ENCODE data around the gene GALK2. TPM values are rescaled to one million over a fixed set of nuclear protein-coding genes. Genes with fewer than 3 reads are reported as not detected.

The GALK2 gene
- total and polyA plus RNA-seq, 2 of the 4 experiments (the other 2 are of a cell fraction): 27.0 to 63.6 TPM

DNA sequence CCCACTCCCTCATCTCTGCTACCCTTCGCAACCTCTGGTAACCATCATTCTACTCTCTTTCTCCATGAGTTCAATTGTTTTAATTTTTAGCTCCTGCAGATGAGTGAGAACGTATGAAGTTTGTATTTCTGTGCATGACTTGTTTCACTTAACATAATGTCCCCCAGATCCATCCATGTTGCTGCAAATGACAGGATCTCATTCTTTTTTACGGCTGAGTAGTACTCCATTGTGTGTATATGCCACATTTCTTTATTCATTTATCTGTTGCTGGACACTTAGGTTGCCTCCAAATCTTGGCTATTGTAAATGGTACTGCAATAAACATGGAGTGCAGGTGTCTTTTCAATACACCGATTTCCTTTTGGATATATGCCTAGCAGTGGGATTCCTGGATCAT, 12.1 kb downstream of the GALK2 start:
- no peak for DNase-seq
- Histone ChIP-seq H2BK5ac (ENCODE audit: low read depth, low read length, poor library complexity, severe bottlenecking) (no peak overlapping the region), H4K8ac (ENCODE audit: low read depth in 2 of 2, low read length in 2 of 2) (no peak overlapping the region), H3K18ac (ENCODE audit: low read depth, low read length) (no peak overlapping the region), H4K20me1 (ENCODE audit: insufficient read depth, low read length) (peaks cover 4% of the 10 kb centered on the region), H3K9me3 (ENCODE audit: control insufficient read depth, insufficient read depth, low read length) (no peaks in the 10 kb centered on the region), H4K5ac (ENCODE audit: low read depth, low read length) (no peak overlapping the region), H2BK15ac (ENCODE audit: low read depth, low read length) (no peak overlapping the region), H3K9me1 (ENCODE audit: insufficient read depth, low read length) (peaks cover 5% of the 10 kb centered on the region), H2AK9ac (replicated peaks; ENCODE audit: low read depth, low read length, poor library complexity) (no peak overlapping the region), H3K36me3 (ENCODE audit: control insufficient read depth, insufficient read depth, low read length) (0 out of 2 replicates have a peak, but pooled peaks cover 1% of the 10 kb centered on the region), H3K56ac (ENCODE audit: extremely low read depth, insufficient read depth, low read length) (no peak overlapping the region), H2AK5ac (ENCODE audit: low read depth, low read length) (no peak overlapping the region), H3K9ac (ENCODE audit: low read depth, low read length) (no peak overlapping the region), H2AFZ (replicated peaks; ENCODE audit: low read length, poor library complexity) (no peak overlapping the region), H4K91ac (ENCODE audit: insufficient read depth, low read depth, low read length) (no peak overlapping the region), H3K27ac (ENCODE audit: insufficient read depth, low read length) (no peak overlapping the region), H3K79me1 (ENCODE audit: low read depth in 1 of 2, low read length in 2 of 2) (peaks cover 20 to 26% of the 10 kb centered on the region in 2 experiments), H3K4ac (ENCODE audit: low read depth, low read length) (no peak overlapping the region), H2BK20ac (ENCODE audit: low read depth, low read length) (no peak overlapping the region), H3K4me1 (ENCODE audit: control insufficient read depth, insufficient read depth, low read length) (peaks cover under 1% of the 10 kb centered on the region; the same call in 1 of the 2 replicates), H3K4me3 (ENCODE audit: insufficient read depth, low read depth, low read length) (no peak overlapping the region), H3K14ac (replicated peaks; ENCODE audit: low read depth, low read length) (no peak overlapping the region), H3K4me2 (ENCODE audit: low read depth, low read length) (no peak overlapping the region), H3K23ac (ENCODE audit: low read depth, low read length) (no peak overlapping the region), H3K27me3 (ENCODE audit: control insufficient read depth, insufficient read depth, low read length) (no peaks in the 10 kb centered on the region), H2BK120ac (ENCODE audit: low read depth, low read length) (no peak overlapping the region)
- in situ Hi-C loops (cut with MboI; ENCODE audit: low sequenced_read_pairs): no loop called here
- WGBS, 2 experiments (ENCODE audit: extremely low coverage in 2 of 2, insufficient read length in 1 of 2): no CpG with 5 or more reads among the region's 4 CpGs
- ATAC-seq (ENCODE audit: low read depth): no peak
- intact Hi-C loops (cut with micrococcal nuclease): no loop called here
- no TSS peak for BruUV-seq (replicated peaks)
- TF ChIP-seq CEBPB (IDR thresholded peaks at IDR 0.05; ENCODE audit: low read depth, low read length) (no peak), FOS (IDR thresholded peaks at IDR 0.05; ENCODE audit: low read depth, low read length) (no peak), MAZ (IDR thresholded peaks at IDR 0.05; ENCODE audit: borderline replicate concordance, low read depth, low read length) (no peak), MAFK (IDR thresholded peaks at IDR 0.05; ENCODE audit: low read depth, low read length) (no peak), CTCF (conservative IDR thresholded peaks at IDR 0.05; ENCODE audit: low read depth, low read length) (no peak), CHD1 (IDR thresholded peaks at IDR 0.05; ENCODE audit: low read depth, low read length) (no peak), BHLHE40 (IDR thresholded peaks at IDR 0.05; ENCODE audit: low read depth, low read length) (no peak), RFX5 (IDR thresholded peaks at IDR 0.05; ENCODE audit: low read depth, low read length) (no peak), MXI1 (IDR thresholded peaks at IDR 0.05; ENCODE audit: borderline replicate concordance, low read depth, low read length) (no peak), POLR2A (IDR thresholded peaks at IDR 0.05; ENCODE audit: low read depth, low read length) (no peak), RCOR1 (IDR thresholded peaks at IDR 0.05; ENCODE audit: insufficient replicate concordance, low read length) (no peak), SMC3 (IDR thresholded peaks at IDR 0.05; ENCODE audit: low read depth, low read length) (no peak), NFE2L2 (IDR thresholded peaks at IDR 0.05; ENCODE audit: low read depth, low read length) (no peak), RAD21 (IDR thresholded peaks at IDR 0.05; ENCODE audit: low read length) (no peak)
- TF ChIP-seq, protein P1, sequence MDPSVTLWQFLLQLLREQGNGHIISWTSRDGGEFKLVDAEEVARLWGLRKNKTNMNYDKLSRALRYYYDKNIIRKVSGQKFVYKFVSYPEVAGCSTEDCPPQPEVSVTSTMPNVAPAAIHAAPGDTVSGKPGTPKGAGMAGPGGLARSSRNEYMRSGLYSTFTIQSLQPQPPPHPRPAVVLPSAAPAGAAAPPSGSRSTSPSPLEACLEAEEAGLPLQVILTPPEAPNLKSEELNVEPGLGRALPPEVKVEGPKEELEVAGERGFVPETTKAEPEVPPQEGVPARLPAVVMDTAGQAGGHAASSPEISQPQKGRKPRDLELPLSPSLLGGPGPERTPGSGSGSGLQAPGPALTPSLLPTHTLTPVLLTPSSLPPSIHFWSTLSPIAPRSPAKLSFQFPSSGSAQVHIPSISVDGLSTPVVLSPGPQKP (IDR thresholded peaks at IDR 0.05; ENCODE audit: borderline replicate concordance, low read depth, low read length): no peak
- TF ChIP-seq, protein P2, sequence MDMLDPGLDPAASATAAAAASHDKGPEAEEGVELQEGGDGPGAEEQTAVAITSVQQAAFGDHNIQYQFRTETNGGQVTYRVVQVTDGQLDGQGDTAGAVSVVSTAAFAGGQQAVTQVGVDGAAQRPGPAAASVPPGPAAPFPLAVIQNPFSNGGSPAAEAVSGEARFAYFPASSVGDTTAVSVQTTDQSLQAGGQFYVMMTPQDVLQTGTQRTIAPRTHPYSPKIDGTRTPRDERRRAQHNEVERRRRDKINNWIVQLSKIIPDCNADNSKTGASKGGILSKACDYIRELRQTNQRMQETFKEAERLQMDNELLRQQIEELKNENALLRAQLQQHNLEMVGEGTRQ (IDR thresholded peaks at IDR 0.05; ENCODE audit: low read depth, low read length): no peak
- POLR2A ChIA-PET (ENCODE audit: unreplicated experiment): no interaction called here
- CTCF ChIA-PET: no interaction called here
- dilution Hi-C loops (cut with HindIII; ENCODE audit: low sequenced_read_pairs, unreplicated experiment): no loop called here
